ENCODE results near the gene IRF7. TPM values are rescaled to one million over a fixed set of nuclear protein-coding genes. Genes with fewer than 3 reads are reported as not detected.

The IRF7 gene
- total RNA-seq, 3 donors from 2014 or later = 13.3 to 29.9 (median 27.9) TPM

GRCh38 chr11:607971-608659, 7.6 kb downstream of the IRF7 start:
- Histone ChIP-seq H3K4me1 (no peaks in the 10 kb centered on the region), H3K27ac (no peak overlapping the region), H3K27me3 (no peaks in the 10 kb centered on the region), H3K4me3 (no peak overlapping the region), H3K36me3 (peaks cover 11% of the 10 kb centered on the region), H3K9me3 (no peaks in the 10 kb centered on the region)
- intact Hi-C loops (cut with DNase I; ENCODE audit: low total_unique reads) = no loop called here
- TF ChIP-seq POLR2AphosphoS5 (IDR thresholded peaks at IDR 0.05) (no peak), POLR2A (IDR thresholded peaks at IDR 0.05) (no peak), CTCF (IDR thresholded peaks at IDR 0.05) (no peak)
- no peak for DNase-seq (ENCODE audit: low spot score in 2 of 2)

DNA sequence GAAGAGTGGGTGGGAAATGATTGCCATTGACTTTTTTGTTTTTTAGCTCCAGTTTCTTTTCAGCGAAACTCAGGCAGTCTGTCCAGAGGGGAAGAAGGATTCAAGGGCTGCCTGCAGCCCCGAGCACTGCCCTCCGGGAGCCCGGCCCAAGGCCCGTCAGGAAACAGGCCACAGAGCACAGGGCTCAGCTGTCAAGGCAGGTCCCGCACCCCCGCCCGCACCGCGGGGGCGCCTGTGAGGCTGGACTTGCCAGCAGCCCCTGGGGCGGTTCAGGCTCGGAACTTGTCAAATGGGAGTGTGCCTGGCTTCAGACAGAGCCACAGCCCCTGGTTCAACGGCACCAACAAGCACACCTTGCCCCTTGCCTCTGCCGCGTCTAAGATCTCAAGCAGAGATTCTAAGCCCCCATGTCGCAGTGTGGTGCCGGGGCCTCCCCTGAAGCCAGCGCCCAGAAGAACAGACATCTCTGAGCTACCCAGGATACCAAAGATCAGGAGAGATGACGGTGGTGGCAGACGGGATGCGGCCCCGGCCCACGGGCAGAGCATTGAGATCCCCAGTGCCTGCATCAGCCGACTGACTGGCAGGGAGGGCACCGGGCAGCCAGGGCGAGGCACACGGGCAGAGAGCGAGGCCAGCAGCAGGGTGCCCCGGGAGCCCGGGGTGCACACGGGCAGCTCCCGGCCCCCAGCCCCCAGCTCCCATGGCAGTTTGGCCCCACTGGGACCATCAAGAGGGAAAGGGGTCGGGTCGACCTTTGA, 8.6 kb downstream of the IRF7 start:
- Histone ChIP-seq H3K9me3 (no peaks in the 10 kb centered on the region), H3K27ac (peak overlapping the region; percentile 74 to 82), H3K27me3 (no peaks in the 10 kb centered on the region), H3K4me1 (no peaks in the 10 kb centered on the region), H3K4me3 (no peak overlapping the region), H3K36me3 (peaks cover 11% of the 10 kb centered on the region)
- TF ChIP-seq CTCF (IDR thresholded peaks at IDR 0.05) (no peak), POLR2A (IDR thresholded peaks at IDR 0.05) (no peak), POLR2AphosphoS5 (IDR thresholded peaks at IDR 0.05) (no peak)
- intact Hi-C loops (cut with DNase I; ENCODE audit: low total_unique reads) = no loop called here
- DNase-seq (ENCODE audit: low spot score in 2 of 2) = no peak

GRCh38 chr11:606245-606644, 9.5 kb downstream of the IRF7 start:
- peak overlapping the region; percentile 74 to 82 for H3K27ac ChIP-seq
- H3K36me3 ChIP-seq = peaks cover 11% of the 10 kb centered on the region
- TF ChIP-seq POLR2AphosphoS5 (IDR thresholded peaks at IDR 0.05) = no peak
- no peak for TF ChIP-seq POLR2A (IDR thresholded peaks at IDR 0.05)
- TF ChIP-seq CTCF (IDR thresholded peaks at IDR 0.05) = no peak

GRCh38 chr11:605286-606129, 10.2 kb downstream of the IRF7 start:
- H3K36me3 ChIP-seq = peaks cover 11% of the 10 kb centered on the region
- H3K27ac ChIP-seq = peak overlapping the region; percentile 74 to 82
- intact Hi-C loops (cut with DNase I; ENCODE audit: low total_unique reads) = no loop called here

More at GRCh38 chr11:606245-606644, 9.5 kb downstream of the IRF7 start:
- intact Hi-C loops (cut with DNase I; ENCODE audit: low total_unique reads) = no loop called here
- Histone ChIP-seq H3K9me3 (no peaks in the 10 kb centered on the region), H3K4me1 (no peaks in the 10 kb centered on the region), H3K4me3 (no peak overlapping the region), H3K27me3 (no peaks in the 10 kb centered on the region)
- DNase-seq (ENCODE audit: low spot score in 2 of 2) = peak; percentile 69 to 80

More at GRCh38 chr11:605286-606129, 10.2 kb downstream of the IRF7 start:
- Histone ChIP-seq H3K4me1 (no peaks in the 10 kb centered on the region), H3K9me3 (no peaks in the 10 kb centered on the region), H3K4me3 (no peak overlapping the region), H3K27me3 (no peaks in the 10 kb centered on the region)
- TF ChIP-seq POLR2AphosphoS5 (IDR thresholded peaks at IDR 0.05) (no peak), CTCF (IDR thresholded peaks at IDR 0.05) (no peak), POLR2A (IDR thresholded peaks at IDR 0.05) (no peak)
- no peak for DNase-seq (ENCODE audit: low spot score in 2 of 2)

Data from breast epithelium (tissue), 4 donors.